Testis (tissue), 2 donors: ENCODE measurements around the gene MRPL36.

Experiments
- POLR2A ChIP-seq: fragments of 450-650 bp; IDR thresholded peaks from one replicate; pipeline ENCODE4 v1.6.1; 2017; ENCODE audit warnings: antibody characterized with exemption, mild to moderate bottlenecking, moderate library complexity
- TF ChIP-seq, protein P1 (sequence below), 3 experiments: fragments of 450-650 bp in 2 of 3; fragments of 200-600 bp in 1 of 3; sonication (generic) in 1 of 3; IDR thresholded peaks; one replicate each; pipeline ENCODE4 v1.5.1; 2016 to 2019; ENCODE audit warnings: antibody characterized with exemption in 3 of 3, mild to moderate bottlenecking in 2 of 3, moderate library complexity in 1 of 3

DNA sequence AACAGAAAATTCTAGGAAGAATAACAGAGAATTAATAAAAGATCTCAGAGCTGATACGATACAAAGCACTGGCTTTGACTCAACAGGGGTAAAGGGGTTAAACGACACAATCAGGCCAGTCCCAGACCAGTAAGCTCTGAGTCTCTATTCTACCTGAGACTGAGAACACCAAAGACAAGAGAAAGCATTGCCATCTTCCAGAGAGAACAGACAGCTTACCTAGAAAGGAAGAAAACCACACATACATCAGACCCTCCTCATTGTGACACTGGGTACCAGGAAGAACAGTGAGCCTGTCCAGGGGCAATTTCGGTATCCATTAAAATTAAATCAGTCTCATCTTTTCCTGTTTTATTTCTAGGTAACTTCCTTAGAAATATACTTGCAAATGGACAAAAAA lies 41.1 kb downstream of the MRPL36 start:
- TF ChIP-seq POLR2A: no peak
- TF ChIP-seq, protein P1, sequence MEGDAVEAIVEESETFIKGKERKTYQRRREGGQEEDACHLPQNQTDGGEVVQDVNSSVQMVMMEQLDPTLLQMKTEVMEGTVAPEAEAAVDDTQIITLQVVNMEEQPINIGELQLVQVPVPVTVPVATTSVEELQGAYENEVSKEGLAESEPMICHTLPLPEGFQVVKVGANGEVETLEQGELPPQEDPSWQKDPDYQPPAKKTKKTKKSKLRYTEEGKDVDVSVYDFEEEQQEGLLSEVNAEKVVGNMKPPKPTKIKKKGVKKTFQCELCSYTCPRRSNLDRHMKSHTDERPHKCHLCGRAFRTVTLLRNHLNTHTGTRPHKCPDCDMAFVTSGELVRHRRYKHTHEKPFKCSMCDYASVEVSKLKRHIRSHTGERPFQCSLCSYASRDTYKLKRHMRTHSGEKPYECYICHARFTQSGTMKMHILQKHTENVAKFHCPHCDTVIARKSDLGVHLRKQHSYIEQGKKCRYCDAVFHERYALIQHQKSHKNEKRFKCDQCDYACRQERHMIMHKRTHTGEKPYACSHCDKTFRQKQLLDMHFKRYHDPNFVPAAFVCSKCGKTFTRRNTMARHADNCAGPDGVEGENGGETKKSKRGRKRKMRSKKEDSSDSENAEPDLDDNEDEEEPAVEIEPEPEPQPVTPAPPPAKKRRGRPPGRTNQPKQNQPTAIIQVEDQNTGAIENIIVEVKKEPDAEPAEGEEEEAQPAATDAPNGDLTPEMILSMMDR (IDR thresholded peaks at IDR 0.05): no peak
